G401 (cell line): Measurements from ENCODE around the gene ALDH1A2. TPM values are rescaled to one million over a fixed set of nuclear protein-coding genes. Genes with fewer than 3 reads are reported as not detected.
A peak's percentile ranks its signal among the peaks of the same experiment; 100 is the strongest.

ENCODE experiments used
- DNase-seq: peaks from one replicate; pipeline ENCODE4 v3.0.0-alpha.2; 2015; ENCODE audit warnings: low spot score
- in situ Hi-C: cut with HindIII; loops from 2 replicates; pipeline ENCODE4 v1.10.0; 2016; ENCODE audit warnings: low sequenced_read_pairs, mixed read lengths
- total RNA-seq: library from RNA; depleted of rRNA; stranded (reverse); fragments of >200 nt; shearing (Covaris generic); gene quantifications from 2 replicates; pipeline ENCODE4 v1.2.3, GENCODE V29; 2014; rRNA removed

The ALDH1A2 gene
- total RNA-seq, 1 experiment from 2014 or later, result not detected

GRCh38 chr15:57921371-57921770 is 144.1 kb downstream of the ALDH1A2 start:
- no peak for DNase-seq
- in situ Hi-C loops, result no loop called here

GRCh38 chr15:57920911-57921310 is 144.6 kb downstream of the ALDH1A2 start:
- DNase-seq, result peak; percentile 10
- in situ Hi-C loops, result no loop called here

GRCh38 chr15:57919754-57920153 is 145.8 kb downstream of the ALDH1A2 start:
- in situ Hi-C loops, result no loop called here
- no peak for DNase-seq

GRCh38 chr15:57917998-57918397 is 147.5 kb downstream of the ALDH1A2 start:
- no peak for DNase-seq
- in situ Hi-C loops, result no loop called here

GRCh38 chr15:57916695-57917094 is 148.8 kb downstream of the ALDH1A2 start:
- DNase-seq, result no peak
- in situ Hi-C loops, result no loop called here

GRCh38 chr15:57915827-57916531 is 149.5 kb downstream of the ALDH1A2 start:
- DNase-seq, result no peak
- in situ Hi-C loops, result no loop called here

GRCh38 chr15:57914350-57915055 is 151.0 kb downstream of the ALDH1A2 start:
- DNase-seq, result no peak
- in situ Hi-C loops, result no loop called here

- in situ Hi-C loops, result no loop called here
- DNase-seq, result no peak
Measured at GRCh38 chr15:57911247-57911646, 154.3 kb downstream of the ALDH1A2 start.

- in situ Hi-C loops, result no loop called here
- DNase-seq, result no peak
Measured at GRCh38 chr15:57910672-57911071, 154.8 kb downstream of the ALDH1A2 start.

- in situ Hi-C loops, result no loop called here
- no peak for DNase-seq
Measured at GRCh38 chr15:57909388-57909787, 156.1 kb downstream of the ALDH1A2 start.

- in situ Hi-C loops, result no loop called here
Measured at GRCh38 chr15:57903626-57904025, 161.9 kb downstream of the ALDH1A2 start.

More at GRCh38 chr15:57903626-57904025, 161.9 kb downstream of the ALDH1A2 start:
- no peak for DNase-seq

Other genes starting within 250 kb of the ALDH1A2 start
- gene AQP9, start 72.7 kb upstream of the ALDH1A2 start, total RNA-seq, result not detected in 2 replicates